KOPT-K1 (cell line): Measurements from ENCODE around the gene TEC.
A peak's percentile ranks its signal among the peaks of the same experiment; 100 is the strongest.
"Not testable (repeated sequence)": the region's sequence is repeated elsewhere in the genome, so short reads cannot be mapped to it uniquely, and the experiment has no call there.

ENCODE experiments used
- H3K27ac ChIP-seq: fragments of 200-600 bp; sonication (generic); 2 replicates; pipeline ENCODE4 v1.5.1; 2016; ENCODE audit warnings: antibody characterized with exemption, mild to moderate bottlenecking, low read depth, low read length; ENCODE audit not compliant: poor library complexity, severe bottlenecking
- H3K36me3 ChIP-seq: fragments of 200-600 bp; sonication (generic); 2 replicates; pipeline ENCODE4 v1.5.1; 2017; ENCODE audit warnings: antibody characterized with exemption, mild to moderate bottlenecking, low read length, moderate library complexity; ENCODE audit not compliant: insufficient read depth
- H3K9me3 ChIP-seq: fragments of 200-600 bp; sonication (generic); 2 replicates; pipeline ENCODE4 v1.5.1; 2017; ENCODE audit warnings: antibody characterized with exemption, low read length, mild to moderate bottlenecking; ENCODE audit not compliant: insufficient read depth, poor library complexity, severe bottlenecking

TEC gene

DNA sequence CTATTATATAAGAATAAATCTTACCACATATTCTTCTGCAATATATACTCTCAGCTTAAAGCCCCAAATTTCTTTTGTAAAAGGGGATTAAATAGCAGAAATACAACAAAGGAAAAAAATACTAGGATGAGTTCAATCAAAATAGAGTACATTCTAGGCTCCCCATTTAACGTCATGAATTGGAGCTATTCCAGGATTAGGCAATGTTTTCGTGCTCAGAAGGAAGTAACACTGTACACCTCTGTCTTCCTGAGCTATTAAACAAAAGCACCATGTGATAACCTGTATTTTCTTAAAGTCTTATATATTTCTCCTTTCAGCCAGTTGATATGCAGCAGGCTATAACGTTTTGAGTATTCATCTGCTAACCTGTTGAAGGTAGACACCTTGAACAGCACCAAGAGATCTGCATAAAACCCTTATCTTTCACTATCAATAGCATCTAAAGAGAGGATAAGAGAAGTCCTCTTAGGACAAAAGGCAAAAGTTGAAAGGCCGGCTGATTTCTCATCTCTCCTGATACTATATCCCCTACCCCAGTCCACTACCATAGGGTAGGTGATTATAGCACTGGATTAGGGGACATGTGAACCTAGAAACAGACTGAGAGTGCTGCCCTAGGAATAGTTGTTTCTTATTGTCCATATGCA lies 31.5 kb downstream of the TEC start:
- Histone ChIP-seq H3K36me3 (no peaks in the 10 kb centered on the region), H3K9me3 (no peaks in the 10 kb centered on the region), H3K27ac (no peak overlapping the region)

DNA sequence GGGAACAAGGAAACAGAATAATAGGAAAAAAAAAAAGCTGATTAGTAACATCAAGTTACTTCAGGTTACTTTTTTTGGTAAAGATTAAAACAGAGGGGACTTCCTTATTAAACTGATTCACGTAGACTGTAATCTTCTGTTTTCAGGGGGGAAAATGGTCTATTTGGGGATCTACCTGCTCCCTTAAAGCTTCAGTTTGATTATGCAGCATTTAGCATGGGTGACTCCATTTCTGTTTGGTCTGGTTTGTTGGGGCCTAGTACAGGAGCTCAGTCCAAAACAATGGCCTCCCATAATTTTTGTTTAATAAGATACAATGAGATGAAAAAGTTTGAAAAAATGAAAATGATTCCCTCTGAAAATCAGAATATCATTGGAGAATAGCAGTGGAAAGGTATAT lies 34.6 kb downstream of the TEC start:
- Histone ChIP-seq H3K9me3 (no peaks in the 10 kb centered on the region), H3K27ac (no peak overlapping the region), H3K36me3 (no peaks in the 10 kb centered on the region)

DNA sequence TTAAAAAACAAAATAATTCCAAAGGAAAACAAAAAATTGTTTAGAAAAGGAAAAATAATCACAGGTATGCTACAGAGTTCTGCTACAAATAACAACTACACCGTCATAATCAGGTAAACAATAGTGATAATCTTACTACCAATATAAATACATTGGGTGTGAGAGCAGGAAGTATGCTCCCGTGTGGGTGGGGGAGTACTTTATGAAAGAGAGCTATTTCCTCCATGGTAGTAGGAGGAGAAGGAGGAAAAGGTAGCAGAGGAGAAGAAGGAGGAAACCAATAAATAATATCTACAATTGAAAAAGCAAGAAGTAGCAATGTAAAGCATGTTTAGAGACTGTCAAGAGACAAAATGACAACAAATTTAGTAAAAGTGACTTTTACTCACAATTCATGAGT lies 35.1 kb downstream of the TEC start:
- Histone ChIP-seq H3K36me3 (no peaks in the 10 kb centered on the region), H3K27ac (no peak overlapping the region), H3K9me3 (no peaks in the 10 kb centered on the region)

DNA sequence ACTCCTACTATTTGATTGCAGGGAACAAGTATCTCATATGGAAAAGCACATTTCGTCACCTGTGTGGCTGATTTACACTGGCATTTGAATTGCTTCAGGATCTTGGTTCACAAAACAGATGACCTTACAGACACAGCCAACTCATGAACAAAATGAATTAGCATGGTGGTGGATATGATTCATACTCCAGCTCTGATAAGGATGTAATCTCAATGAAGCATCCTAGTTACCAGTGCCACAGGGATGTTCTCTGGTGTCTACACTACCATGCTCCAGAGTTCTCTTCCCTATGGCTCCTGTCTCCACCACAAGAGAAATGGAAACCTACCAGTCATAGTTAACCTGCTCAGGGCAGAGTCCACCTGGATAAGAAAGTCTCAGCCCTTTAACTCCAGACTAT lies 40.7 kb downstream of the TEC start:
- Histone ChIP-seq H3K27ac (no peak overlapping the region), H3K36me3 (no peaks in the 10 kb centered on the region), H3K9me3 (no peaks in the 10 kb centered on the region)

DNA sequence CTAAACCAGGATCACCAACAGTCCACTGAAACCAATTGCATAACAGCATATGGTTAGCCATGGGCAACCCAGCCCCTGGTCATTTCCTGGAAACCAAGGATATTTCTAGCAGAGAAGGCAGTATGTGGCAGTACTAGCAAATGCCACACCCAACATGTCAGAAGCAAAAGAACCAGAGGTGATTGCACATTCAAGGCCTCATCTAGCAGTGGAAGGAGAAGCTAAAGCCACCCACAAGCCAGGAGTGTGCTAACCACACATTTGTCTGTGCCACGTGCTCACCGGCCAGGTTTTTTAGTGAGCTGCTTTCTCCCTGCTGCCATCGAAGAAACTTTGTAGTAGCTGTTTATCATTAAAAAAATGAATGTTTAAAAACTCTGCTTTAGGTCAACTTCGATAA lies 42.0 kb downstream of the TEC start:
- H3K36me3 ChIP-seq, result no peaks in the 10 kb centered on the region
- H3K27ac ChIP-seq, result no peak overlapping the region
- H3K9me3 ChIP-seq, result no peaks in the 10 kb centered on the region

DNA sequence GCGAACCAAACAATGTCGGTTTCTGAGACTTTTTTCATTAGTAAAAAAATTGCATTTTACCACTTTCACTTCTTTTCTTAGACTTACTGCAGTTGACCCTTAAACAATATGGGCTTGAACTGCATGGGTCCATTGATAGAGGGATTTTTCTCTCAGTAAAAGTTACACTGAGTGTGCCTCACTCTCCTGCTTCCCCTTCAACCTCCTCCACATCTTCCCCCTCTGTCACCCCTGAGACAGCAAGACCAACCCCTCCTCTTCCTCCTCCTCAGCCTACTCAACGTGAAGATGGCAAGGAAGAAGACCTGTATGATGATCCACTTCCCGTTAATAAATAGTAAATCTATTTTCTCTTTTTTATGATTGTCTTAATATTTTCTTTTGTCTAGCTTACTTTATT lies 43.4 kb downstream of the TEC start:
- Histone ChIP-seq H3K9me3 (no peaks in the 10 kb centered on the region), H3K36me3 (no peaks in the 10 kb centered on the region), H3K27ac (no peak overlapping the region)

DNA sequence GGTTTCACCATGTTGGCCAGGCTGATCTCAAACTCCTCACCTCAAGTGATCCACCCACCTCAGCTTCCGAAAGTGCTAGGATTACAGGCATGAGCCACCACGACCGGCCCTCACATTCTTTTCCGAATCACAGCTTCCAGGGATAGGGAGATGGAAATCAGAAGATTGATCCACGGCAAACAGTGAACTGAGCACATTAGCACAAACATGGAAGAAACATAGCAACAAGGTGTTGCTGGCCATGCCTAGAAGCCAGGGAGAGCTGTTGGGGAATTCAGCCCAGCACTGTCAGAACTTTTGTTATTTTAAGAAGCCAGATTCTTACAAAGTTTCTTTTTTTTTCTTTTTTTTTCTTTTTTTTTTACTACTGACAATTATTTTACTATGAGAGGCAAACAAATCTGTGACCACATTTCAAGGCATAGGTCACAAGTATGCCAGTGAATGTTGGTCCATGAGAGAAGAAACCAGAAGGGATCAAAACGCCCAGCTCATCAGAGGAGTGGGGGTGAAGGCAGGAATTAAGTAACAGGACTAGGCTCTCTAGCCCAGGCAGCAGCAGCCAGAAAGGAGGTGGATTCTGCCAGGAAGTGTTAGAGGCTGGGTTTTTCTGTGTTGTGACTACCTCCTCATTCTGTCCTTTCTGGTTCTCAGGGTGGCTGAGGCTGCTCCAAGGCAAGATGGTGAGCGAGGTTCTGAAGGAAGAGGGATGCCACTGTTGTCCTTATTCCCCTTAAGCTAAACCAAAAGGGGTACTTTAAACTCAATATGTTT lies 44.1 kb downstream of the TEC start:
- no peaks in the 10 kb centered on the region for H3K9me3 ChIP-seq
- H3K36me3 ChIP-seq, result no peaks in the 10 kb centered on the region
- no peak overlapping the region for H3K27ac ChIP-seq

DNA sequence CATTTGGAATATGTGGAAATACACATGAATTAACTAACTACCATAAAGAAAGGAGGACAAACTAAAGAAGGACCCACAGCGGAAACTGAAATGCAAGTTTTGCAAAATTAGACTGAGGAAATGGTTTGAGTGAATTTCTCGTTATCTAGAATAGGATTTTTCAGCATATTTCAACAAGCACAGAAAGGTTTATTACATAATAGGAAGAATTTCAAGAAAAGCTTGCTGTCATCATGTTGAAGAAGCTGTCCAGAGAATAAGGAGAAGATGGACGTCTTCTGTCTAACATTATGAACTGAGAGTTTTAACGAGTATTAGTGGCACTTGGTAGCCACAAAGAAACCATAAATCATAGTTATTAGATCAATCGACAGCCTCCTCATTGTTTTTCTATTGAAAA lies 45.0 kb downstream of the TEC start:
- Histone ChIP-seq H3K27ac (no peak overlapping the region), H3K36me3 (no peaks in the 10 kb centered on the region), H3K9me3 (no peaks in the 10 kb centered on the region)

DNA sequence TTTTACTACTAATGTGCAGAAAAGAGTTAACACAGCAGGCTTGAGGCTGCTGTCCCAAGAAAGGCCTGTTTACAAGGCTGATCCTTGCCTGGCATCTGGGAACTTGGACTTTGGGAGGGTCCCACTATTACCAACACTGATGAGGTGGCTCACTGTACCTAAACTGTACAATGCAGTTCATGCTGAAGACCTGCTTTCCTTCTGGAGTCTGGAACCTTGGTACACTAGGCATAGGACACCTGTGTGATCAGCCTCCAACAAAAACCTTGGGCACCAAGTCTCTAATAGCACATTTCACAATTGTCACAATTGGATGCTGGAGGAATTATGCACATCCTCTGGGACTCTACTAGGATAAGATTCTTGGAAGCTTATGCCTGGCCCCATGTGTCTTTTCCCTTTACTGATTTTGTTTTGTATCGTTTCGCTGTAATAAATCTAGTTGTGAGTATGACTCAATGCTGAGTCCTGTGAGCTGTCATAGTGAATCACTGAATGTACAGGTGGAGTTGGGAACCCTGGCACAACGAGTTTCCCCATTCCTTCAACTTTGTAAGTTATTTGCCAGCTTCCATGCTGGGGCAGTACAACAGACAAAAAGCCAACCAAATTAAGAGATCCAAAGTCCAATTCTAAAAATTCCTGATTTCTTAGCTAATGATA lies 45.9 kb downstream of the TEC start:
- H3K36me3 ChIP-seq, result no peaks in the 10 kb centered on the region
- H3K27ac ChIP-seq, result no peak overlapping the region
- no peaks in the 10 kb centered on the region for H3K9me3 ChIP-seq

DNA sequence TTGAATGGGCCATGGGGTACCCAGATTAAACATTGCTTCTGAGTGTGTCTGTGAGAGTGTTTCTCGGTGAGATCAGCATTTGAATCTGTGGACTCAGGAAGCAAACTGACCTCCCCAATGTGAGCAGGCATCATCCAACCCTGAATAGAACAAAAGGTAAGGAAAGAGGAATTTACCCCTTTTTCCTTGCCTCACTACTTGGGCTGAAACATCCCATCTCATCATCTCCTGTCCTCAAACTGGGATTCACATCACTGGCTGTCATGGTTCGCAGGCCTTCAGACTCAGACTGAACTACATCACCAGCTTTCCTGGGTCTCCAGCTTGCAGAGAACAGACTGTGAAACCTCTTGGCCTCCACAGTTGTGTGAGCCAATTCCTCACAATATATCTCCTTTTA lies 47.1 kb downstream of the TEC start:
- no peaks in the 10 kb centered on the region for H3K9me3 ChIP-seq
- H3K27ac ChIP-seq, result no peak overlapping the region
- H3K36me3 ChIP-seq, result no peaks in the 10 kb centered on the region

DNA sequence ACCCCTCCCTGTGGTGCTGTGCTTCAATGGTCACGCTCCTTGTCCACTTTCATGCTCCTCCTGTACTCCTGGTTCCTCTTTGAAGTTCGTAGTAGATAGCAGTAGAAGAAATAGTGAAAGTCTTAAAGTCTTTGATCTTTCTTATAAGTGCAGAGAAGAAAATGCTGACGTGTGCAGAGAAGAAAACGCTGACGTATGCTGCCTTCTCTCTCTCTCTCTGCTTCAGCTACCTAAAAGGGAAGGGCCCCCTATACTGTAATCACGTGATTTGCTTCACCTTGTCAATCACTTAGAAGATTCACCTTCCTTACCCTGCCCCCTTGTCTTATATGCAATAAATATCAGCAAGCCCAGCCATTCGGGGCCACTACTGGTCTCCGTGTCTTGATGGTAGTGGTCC lies 50.2 kb downstream of the TEC start:
- H3K9me3 ChIP-seq, H3K36me3 ChIP-seq, H3K27ac ChIP-seq: not testable (repeated sequence)

DNA sequence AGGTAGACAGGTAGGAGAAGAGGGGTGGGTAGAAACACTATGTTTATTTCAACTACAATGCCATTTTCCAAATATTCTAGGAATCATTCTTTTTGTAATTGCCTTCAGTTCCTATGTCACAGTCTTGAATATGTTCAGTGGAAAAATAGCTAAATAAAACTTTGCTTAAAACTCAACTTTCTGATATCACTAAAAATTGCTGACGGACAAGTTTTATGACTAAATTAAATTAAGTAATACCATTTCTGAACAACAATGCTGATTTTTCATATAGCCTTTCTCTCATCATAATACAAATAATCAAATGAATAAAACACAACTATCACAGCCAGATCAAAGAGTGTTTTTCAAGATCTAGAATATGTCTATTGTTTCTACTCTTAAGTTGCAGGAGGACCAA lies 53.1 kb downstream of the TEC start:
- H3K27ac ChIP-seq, result no peak overlapping the region
- no peaks in the 10 kb centered on the region for H3K36me3 ChIP-seq
- no peaks in the 10 kb centered on the region for H3K9me3 ChIP-seq

DNA sequence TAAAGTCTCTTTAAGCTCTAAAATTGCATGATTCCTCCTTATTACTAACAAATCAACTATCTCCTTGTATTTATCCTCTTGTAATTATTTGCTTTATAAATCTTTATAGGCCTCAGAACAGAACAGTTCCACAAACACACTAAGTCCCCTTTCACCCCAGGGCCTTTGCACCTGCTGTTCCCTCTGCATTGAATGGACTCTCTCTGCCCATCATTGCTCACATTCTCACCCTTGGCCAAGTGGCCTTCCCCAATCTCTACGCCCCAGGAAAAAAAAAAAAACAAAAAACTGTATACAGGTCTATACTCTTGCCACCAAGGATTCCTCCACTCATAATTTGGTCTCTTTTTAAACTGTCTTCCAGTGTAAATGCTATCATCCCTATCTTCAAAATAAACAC lies 53.7 kb downstream of the TEC start:
- Histone ChIP-seq H3K36me3 (no peaks in the 10 kb centered on the region), H3K9me3 (no peaks in the 10 kb centered on the region), H3K27ac (no peak overlapping the region)

DNA sequence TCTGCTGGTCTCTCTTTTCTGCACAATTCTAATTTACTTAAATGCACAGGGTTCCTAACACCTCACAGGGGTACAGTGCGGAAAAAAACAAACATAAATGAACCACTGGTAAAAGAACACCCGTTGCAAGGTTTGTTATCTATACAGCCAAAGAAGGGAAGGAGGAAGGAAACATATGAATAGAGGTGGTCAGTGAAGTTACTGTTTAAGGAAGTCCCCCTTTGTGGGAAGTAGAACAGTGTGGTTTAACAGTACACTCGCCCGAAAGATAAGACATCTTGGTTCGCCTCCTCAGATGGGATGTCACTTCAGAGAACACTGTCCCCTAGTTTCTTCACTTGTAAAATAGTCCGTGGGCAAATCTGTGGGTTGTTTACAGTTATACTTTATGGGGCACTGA lies 57.5 kb downstream of the TEC start:
- H3K36me3 ChIP-seq, result no peaks in the 10 kb centered on the region
- H3K27ac ChIP-seq, result peak overlapping the region; percentile 4

DNA sequence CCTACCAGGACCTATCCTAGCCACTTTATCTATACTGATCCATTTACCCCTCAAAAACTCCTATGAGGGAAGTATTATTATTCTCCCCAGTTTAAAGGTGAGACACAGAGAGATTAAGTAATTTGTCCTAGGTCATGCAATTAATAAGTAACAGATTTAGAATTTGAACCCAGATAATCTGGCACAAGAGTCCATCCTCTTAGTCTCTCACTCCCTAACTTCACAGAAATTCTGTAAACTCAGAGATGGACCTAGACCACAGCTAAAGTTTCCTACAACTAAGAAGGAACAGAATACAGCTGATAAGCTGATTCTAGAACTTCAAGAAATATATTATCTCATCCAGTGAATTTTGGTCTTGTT lies 58.7 kb downstream of the TEC start:
- Histone ChIP-seq H3K9me3 (no peaks in the 10 kb centered on the region), H3K36me3 (no peaks in the 10 kb centered on the region), H3K27ac (no peak overlapping the region)

More for the DNA sequence above, 57.5 kb downstream of the TEC start:
- no peaks in the 10 kb centered on the region for H3K9me3 ChIP-seq

DNA sequence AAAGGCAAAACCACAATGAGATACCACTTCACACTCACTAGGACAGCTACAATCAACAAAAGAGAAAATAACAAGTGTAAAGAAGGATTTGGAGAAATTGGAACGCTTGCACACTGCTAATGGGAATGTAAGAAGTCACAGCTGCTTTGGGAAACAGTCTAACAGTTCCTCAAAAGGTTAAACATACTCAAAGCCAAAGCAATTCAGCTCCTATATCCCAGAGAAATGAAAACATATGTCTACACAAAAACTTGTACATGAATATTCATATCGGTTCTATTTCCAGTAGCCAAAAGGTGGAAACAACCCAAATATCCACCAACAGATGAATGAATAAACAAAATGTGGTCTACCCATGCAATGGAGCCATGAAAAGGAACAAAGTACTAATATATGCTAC lies 64.0 kb downstream of the TEC start:
- Histone ChIP-seq H3K27ac (no peak overlapping the region), H3K9me3 (no peaks in the 10 kb centered on the region), H3K36me3 (no peaks in the 10 kb centered on the region)
